ENCODE data around the gene C20orf144.

C20orf144 gene

GRCh38 chr20:33677991-33678702, 16.0 kb downstream of the C20orf144 start:
- no peak for DNase-seq

GRCh38 chr20:33679758-33680485, 17.8 kb downstream of the C20orf144 start:
- no peak for DNase-seq

GRCh38 chr20:33680686-33681085, 18.6 kb downstream of the C20orf144 start:
- DNase-seq, result no peak

GRCh38 chr20:33681288-33681687, 19.2 kb downstream of the C20orf144 start:
- DNase-seq, result no peak

- no peak for DNase-seq
Measured at GRCh38 chr20:33681728-33682353, 19.7 kb downstream of the C20orf144 start.

GRCh38 chr20:33684533-33685327, 22.6 kb downstream of the C20orf144 start:
- peak in 1 of 2 experiments; percentile 29 for DNase-seq

- peak; percentile 72 to 82 for DNase-seq
Measured at GRCh38 chr20:33685328-33686099, 23.4 kb downstream of the C20orf144 start.

GRCh38 chr20:33686100-33686983, 24.2 kb downstream of the C20orf144 start, which contains the start of gene E2F1:
Gene E2F1, minus strand, starts transcription at chr20:33686385. Its CDS starts 121 bp downstream, at chr20:33686264.
- DNase-seq, result peak; percentile 93 to 94

- DNase-seq, result no peak
Measured at GRCh38 chr20:33686984-33687366, 24.8 kb downstream of the C20orf144 start.

- DNase-seq, result no peak
Measured at GRCh38 chr20:33687370-33687915, 25.3 kb downstream of the C20orf144 start.

GRCh38 chr20:33687993-33688937, 26.1 kb downstream of the C20orf144 start:
- DNase-seq, result no peak

GRCh38 chr20:33688938-33689424, 26.9 kb downstream of the C20orf144 start:
- no peak for DNase-seq

- no peak for DNase-seq
Measured at GRCh38 chr20:33689493-33689892, 27.4 kb downstream of the C20orf144 start.

GRCh38 chr20:33689973-33690372, 27.8 kb downstream of the C20orf144 start:
- no peak for DNase-seq

- DNase-seq, result no peak
Measured at GRCh38 chr20:33693289-33693688, 31.2 kb downstream of the C20orf144 start.

GRCh38 chr20:33693741-33694638, 31.9 kb downstream of the C20orf144 start:
- no peak for DNase-seq

- no peak for DNase-seq
Measured at GRCh38 chr20:33694639-33695012, 32.5 kb downstream of the C20orf144 start.

GRCh38 chr20:33696448-33696847, 34.3 kb downstream of the C20orf144 start:
- DNase-seq, result no peak
